Measurements from ENCODE around the gene ZDHHC12. TPM values are rescaled to one million over a fixed set of nuclear protein-coding genes. Genes with fewer than 3 reads are reported as not detected.

The ZDHHC12 gene
- total RNA-seq, 4 donors from 2014 or later = 13.2 to 34.1 (median 25.3) TPM

DNA sequence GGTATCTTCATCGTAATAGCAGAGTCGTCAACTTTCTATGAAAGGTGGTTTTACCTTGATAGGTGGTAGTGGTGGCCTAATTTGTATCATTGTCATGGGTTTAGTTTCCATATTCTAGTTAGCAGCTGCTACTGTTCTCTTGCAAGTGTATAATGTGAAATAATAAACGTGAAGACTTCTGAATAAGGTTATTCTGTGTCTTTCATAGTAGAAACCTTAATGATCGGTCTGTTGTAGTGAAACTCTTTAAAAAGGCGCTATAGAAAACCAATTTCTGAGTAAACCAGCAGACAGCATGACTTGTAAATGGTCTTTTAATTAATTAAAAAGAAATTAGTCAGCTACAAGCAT lies 33.3 kb downstream of the ZDHHC12 start:
- H3K27me3 ChIP-seq = no peaks in the 10 kb centered on the region
- DNase-seq (ENCODE audit: low spot score in 2 of 2) = no peak
- H3K4me1 ChIP-seq = peaks cover 0 to 39% (median 17%) of the 10 kb centered on the region in 4 donors
- peak overlapping the region; percentile 61 to 95 (median 72) for H3K4me3 ChIP-seq
- H3K36me3 ChIP-seq = peaks cover 0 to 37% (median 17%) of the 10 kb centered on the region in 3 donors
- WGBS, 2 donors = 6 to 8% methylated on average over 5 of the region's 5 CpGs
- H3K9me3 ChIP-seq = no peaks in the 10 kb centered on the region
- TF ChIP-seq POLR2A (IDR thresholded peaks at IDR 0.05) (no peak), EP300 (IDR thresholded peaks at IDR 0.05) (no peak)
- TF ChIP-seq, protein P1, sequence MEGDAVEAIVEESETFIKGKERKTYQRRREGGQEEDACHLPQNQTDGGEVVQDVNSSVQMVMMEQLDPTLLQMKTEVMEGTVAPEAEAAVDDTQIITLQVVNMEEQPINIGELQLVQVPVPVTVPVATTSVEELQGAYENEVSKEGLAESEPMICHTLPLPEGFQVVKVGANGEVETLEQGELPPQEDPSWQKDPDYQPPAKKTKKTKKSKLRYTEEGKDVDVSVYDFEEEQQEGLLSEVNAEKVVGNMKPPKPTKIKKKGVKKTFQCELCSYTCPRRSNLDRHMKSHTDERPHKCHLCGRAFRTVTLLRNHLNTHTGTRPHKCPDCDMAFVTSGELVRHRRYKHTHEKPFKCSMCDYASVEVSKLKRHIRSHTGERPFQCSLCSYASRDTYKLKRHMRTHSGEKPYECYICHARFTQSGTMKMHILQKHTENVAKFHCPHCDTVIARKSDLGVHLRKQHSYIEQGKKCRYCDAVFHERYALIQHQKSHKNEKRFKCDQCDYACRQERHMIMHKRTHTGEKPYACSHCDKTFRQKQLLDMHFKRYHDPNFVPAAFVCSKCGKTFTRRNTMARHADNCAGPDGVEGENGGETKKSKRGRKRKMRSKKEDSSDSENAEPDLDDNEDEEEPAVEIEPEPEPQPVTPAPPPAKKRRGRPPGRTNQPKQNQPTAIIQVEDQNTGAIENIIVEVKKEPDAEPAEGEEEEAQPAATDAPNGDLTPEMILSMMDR (IDR thresholded peaks at IDR 0.05) = no peak
- peak overlapping the region in 3 of 4 donors; percentile 73 to 97 (median 78) for H3K27ac ChIP-seq

GRCh38 chr9:128689820-128690683 lies 33.9 kb downstream of the ZDHHC12 start:
- no peak for DNase-seq (ENCODE audit: low spot score in 2 of 2)

DNA sequence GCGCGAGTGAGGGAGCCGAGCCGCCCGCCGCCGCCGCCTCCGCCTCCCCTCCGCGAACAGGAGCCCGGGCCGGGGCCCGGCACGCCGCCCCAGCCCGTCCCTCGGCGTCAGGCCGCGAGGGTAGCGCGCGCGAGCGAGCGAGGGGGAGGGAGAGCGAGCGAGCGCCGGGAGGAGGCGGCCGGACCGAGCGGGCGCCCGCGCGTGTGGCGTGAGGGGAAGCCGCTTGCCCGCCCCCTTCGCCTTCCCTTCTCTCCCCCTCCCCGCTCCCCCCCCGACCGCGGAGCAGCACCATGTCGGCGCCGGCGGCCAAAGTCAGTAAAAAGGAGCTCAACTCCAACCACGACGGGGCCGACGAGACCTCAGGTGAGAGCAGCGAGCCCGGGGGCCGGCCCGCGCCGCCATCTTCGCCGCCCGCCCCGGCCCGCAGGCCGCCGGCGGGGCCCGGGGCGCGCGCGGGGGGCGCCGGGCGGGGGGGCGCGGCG lies 34.6 kb downstream of the ZDHHC12 start:
- Histone ChIP-seq H3K9me3 (no peaks in the 10 kb centered on the region), H3K27me3 (no peaks in the 10 kb centered on the region), H3K36me3 (peaks cover 0 to 26% (median 17%) of the 10 kb centered on the region in 3 donors), H3K27ac (peak overlapping the region; percentile 89 to 97 (median 94)), H3K4me1 (peaks cover 0 to 52% (median 23%) of the 10 kb centered on the region in 4 donors), H3K4me3 (peak overlapping the region in 3 of 4 donors; percentile 73 to 95 (median 82))
- peak in 1 of 2 donors; percentile 38 for DNase-seq (ENCODE audit: low spot score in 2 of 2)
- TF ChIP-seq POLR2A (IDR thresholded peaks at IDR 0.05) = no peak
- TF ChIP-seq, protein P1 (IDR thresholded peaks at IDR 0.05) = no peak
- no peak for TF ChIP-seq EP300 (IDR thresholded peaks at IDR 0.05)
- 0 to 1% methylated on average over 1 to 17 of the region's 80 CpGs for WGBS, 2 donors

More at GRCh38 chr9:128689820-128690683, 33.9 kb downstream of the ZDHHC12 start:
- Histone ChIP-seq H3K4me3 (peak overlapping the region; percentile 61 to 95 (median 72)), H3K36me3 (peaks cover 0 to 33% (median 17%) of the 10 kb centered on the region in 3 donors), H3K9me3 (no peaks in the 10 kb centered on the region), H3K4me1 (peaks cover 0 to 45% (median 20%) of the 10 kb centered on the region in 4 donors), H3K27ac (peak overlapping the region in 3 of 4 donors; percentile 73 to 97 (median 78)), H3K27me3 (no peaks in the 10 kb centered on the region)
- TF ChIP-seq POLR2A (IDR thresholded peaks at IDR 0.05) (peak in 1 of 2 donors; percentile 8), EP300 (IDR thresholded peaks at IDR 0.05) (no peak)
- 1% methylated on average over 17 to 45 of the region's 83 CpGs for WGBS, 2 donors

- Histone ChIP-seq H3K27me3 (no peaks in the 10 kb centered on the region), H3K4me3 (peak within 1 kb of the TSS; percentile 63 to 95 (median 78)), H3K4me1 (peaks cover 0 to 57% (median 24%) of the 10 kb centered on the region in 4 donors), H3K27ac (peak within 1 kb of the TSS; percentile 89 to 97 (median 96)), H3K9me3 (no peaks in the 10 kb centered on the region), H3K36me3 (peaks cover 0 to 20% (median 17%) of the 10 kb centered on the region in 3 donors)
- DNase-seq (ENCODE audit: low spot score in 2 of 2) = peak; percentile 80 to 89
- 5 to 24% methylated on average over 11 to 46 of the region's 93 CpGs for WGBS, 2 donors
- TF ChIP-seq POLR2A (IDR thresholded peaks at IDR 0.05) (peak; percentile 97 to 98), EP300 (IDR thresholded peaks at IDR 0.05) (peak in 1 of 2 donors; percentile 83)
- TF ChIP-seq, protein P1 (IDR thresholded peaks at IDR 0.05) = no peak
Measured at GRCh38 chr9:128688501-128689292, 35.2 kb downstream of the ZDHHC12 start, which contains the start of gene SET. TSS of gene SET (plus strand) at chr9:128689222. CDS start at chr9:128689583, 361 bp downstream.

DNA sequence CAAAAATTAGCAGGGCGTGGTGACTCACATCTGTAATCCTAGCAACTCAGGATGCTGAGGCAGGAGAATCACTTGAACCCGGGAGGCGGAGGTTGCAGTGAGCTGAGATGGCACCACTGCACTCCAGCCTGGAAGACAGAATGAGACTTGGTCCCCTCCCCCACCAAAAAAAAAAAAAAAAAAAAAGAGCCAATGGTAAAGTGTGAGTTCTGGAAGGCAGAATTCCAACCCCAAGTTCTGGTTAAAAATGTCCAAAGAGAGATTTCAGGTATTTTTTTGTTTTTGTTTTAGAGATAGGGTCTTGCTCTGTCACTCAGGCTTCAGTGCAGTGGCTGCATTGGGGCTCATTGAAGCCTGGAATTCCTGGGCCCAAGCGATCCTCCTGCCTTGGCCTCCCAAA lies 36.5 kb downstream of the ZDHHC12 start:
- DNase-seq (ENCODE audit: low spot score in 2 of 2) = no peak
- H3K4me1 ChIP-seq = peaks cover 0 to 62% (median 27%) of the 10 kb centered on the region in 4 donors
- peaks cover 0 to 8% (median 7%) of the 10 kb centered on the region in 3 donors for H3K36me3 ChIP-seq
- H3K27ac ChIP-seq = peak overlapping the region in 1 of 4 donors; percentile 96
- no peaks in the 10 kb centered on the region for H3K27me3 ChIP-seq
- H3K9me3 ChIP-seq = no peaks in the 10 kb centered on the region
- TF ChIP-seq, protein P1 (IDR thresholded peaks at IDR 0.05) = no peak
- TF ChIP-seq EP300 (IDR thresholded peaks at IDR 0.05) (no peak), POLR2A (IDR thresholded peaks at IDR 0.05) (no peak)
- no peak overlapping the region for H3K4me3 ChIP-seq
- 90 to 95% methylated on average over 4 of the region's 4 CpGs for WGBS, 2 donors

Data from tibial nerve (tissue), 4 donors.